Measurements from ENCODE around the gene ADAMTS14.

ADAMTS14 gene

GRCh38 chr10:70743879-70744278 is 71.6 kb downstream of the ADAMTS14 start:
- TF ChIP-seq POLR2A (IDR thresholded peaks at IDR 0.05; ENCODE audit: low read depth, low read length) (no peak), PAX5 (IDR thresholded peaks at IDR 0.05; ENCODE audit: insufficient read depth, low read length, severe bottlenecking) (no peak), POLR2AphosphoS5 (IDR thresholded peaks at IDR 0.05; ENCODE audit: low read depth, low read length) (no peak), POU2F2 (IDR thresholded peaks at IDR 0.05; ENCODE audit: low read depth, low read length) (no peak), SPI1 (IDR thresholded peaks at IDR 0.05; ENCODE audit: low read depth, low read length) (no peak), TAF1 (IDR thresholded peaks at IDR 0.05; ENCODE audit: low read depth, low read length) (no peak)
- FAIRE-seq: no peak

DNA sequence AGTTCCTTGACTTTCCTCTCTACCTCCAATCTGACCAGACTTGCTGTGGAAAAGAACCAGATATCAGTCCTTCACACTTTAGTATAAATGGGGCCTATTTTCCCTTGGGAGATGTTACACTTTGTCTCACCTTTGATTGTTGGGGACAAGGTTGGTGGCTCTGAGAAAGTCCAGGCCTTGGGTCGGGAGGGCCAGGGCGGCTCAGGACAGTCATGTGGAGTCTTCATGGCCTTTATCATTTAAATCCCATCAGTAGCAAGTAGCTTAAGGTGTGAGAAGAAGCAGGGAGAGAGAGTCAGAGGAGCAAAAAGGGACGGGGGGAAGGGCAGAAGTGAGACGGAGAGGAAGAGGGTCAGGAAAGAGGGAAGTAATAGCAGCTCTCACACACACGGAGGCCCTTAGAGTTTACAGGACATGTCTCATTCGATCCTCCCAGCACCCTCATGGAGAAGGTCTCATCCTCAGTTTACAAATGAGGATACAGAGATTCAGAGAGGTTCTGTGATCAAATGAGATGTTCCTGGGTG is 72.4 kb downstream of the ADAMTS14 start:
- TF ChIP-seq POLR2A (IDR thresholded peaks at IDR 0.05; ENCODE audit: low read depth, low read length): no peak
- TF ChIP-seq POU2F2 (IDR thresholded peaks at IDR 0.05; ENCODE audit: low read depth, low read length): no peak
- no peak for TF ChIP-seq TAF1 (IDR thresholded peaks at IDR 0.05; ENCODE audit: low read depth, low read length)
- no peak for TF ChIP-seq PAX5 (IDR thresholded peaks at IDR 0.05; ENCODE audit: insufficient read depth, low read length, severe bottlenecking)
- no peak for TF ChIP-seq POLR2AphosphoS5 (IDR thresholded peaks at IDR 0.05; ENCODE audit: low read depth, low read length)
- no peak for TF ChIP-seq SPI1 (IDR thresholded peaks at IDR 0.05; ENCODE audit: low read depth, low read length)
- FAIRE-seq (no peak), DNase-seq (ENCODE audit: insufficient read length, low spot score) (no peak)

More at GRCh38 chr10:70743879-70744278, 71.6 kb downstream of the ADAMTS14 start:
- DNase-seq (ENCODE audit: insufficient read length, low spot score): no peak

GRCh38 chr10:70745555-70745954 is 73.2 kb downstream of the ADAMTS14 start:
- TF ChIP-seq TAF1 (IDR thresholded peaks at IDR 0.05; ENCODE audit: low read depth, low read length): no peak
- TF ChIP-seq PAX5 (IDR thresholded peaks at IDR 0.05; ENCODE audit: insufficient read depth, low read length, severe bottlenecking): no peak
- no peak for TF ChIP-seq POU2F2 (IDR thresholded peaks at IDR 0.05; ENCODE audit: low read depth, low read length)
- TF ChIP-seq SPI1 (IDR thresholded peaks at IDR 0.05; ENCODE audit: low read depth, low read length): no peak
- TF ChIP-seq POLR2AphosphoS5 (IDR thresholded peaks at IDR 0.05; ENCODE audit: low read depth, low read length): no peak
- FAIRE-seq: no peak
- no peak for DNase-seq (ENCODE audit: insufficient read length, low spot score)

GRCh38 chr10:70747192-70747965 is 75.1 kb downstream of the ADAMTS14 start:
- FAIRE-seq: no peak
- TF ChIP-seq SPI1 (IDR thresholded peaks at IDR 0.05; ENCODE audit: low read depth, low read length): no peak
- TF ChIP-seq TAF1 (IDR thresholded peaks at IDR 0.05; ENCODE audit: low read depth, low read length): no peak
- no peak for TF ChIP-seq POLR2A (IDR thresholded peaks at IDR 0.05; ENCODE audit: low read depth, low read length)
- DNase-seq (ENCODE audit: insufficient read length, low spot score): no peak

DNA sequence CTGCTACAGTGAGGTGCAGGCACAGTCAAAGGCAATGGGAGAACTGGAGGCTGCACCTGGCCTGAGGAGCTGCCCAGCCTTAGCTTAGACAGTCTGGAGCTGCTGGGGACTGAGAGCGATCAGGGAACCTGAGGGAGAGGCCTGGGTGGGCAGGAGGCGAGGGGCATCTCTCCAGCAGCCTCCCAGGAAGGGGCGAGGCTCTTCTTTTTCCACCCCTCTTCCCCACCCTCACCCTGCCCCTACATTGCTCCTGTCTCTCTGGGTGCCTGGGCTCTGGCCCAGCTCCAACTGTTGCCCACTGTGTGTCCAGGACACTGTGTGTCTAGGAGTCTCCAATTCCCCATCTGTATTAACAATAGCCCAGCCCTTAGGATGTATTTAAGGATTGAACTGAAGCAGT is 76.0 kb downstream of the ADAMTS14 start:
- TF ChIP-seq POLR2AphosphoS5 (IDR thresholded peaks at IDR 0.05; ENCODE audit: low read depth, low read length) (no peak), TAF1 (IDR thresholded peaks at IDR 0.05; ENCODE audit: low read depth, low read length) (no peak), SPI1 (IDR thresholded peaks at IDR 0.05; ENCODE audit: low read depth, low read length) (no peak), POU2F2 (IDR thresholded peaks at IDR 0.05; ENCODE audit: low read depth, low read length) (no peak), POLR2A (IDR thresholded peaks at IDR 0.05; ENCODE audit: low read depth, low read length) (no peak), PAX5 (IDR thresholded peaks at IDR 0.05; ENCODE audit: insufficient read depth, low read length, severe bottlenecking) (no peak)
- no peak for DNase-seq (ENCODE audit: insufficient read length, low spot score)
- FAIRE-seq: no peak

GRCh38 chr10:70748801-70749573 is 76.7 kb downstream of the ADAMTS14 start:
- DNase-seq (ENCODE audit: insufficient read length, low spot score) (no peak), FAIRE-seq (no peak)
- TF ChIP-seq POU2F2 (IDR thresholded peaks at IDR 0.05; ENCODE audit: low read depth, low read length) (no peak), TAF1 (IDR thresholded peaks at IDR 0.05; ENCODE audit: low read depth, low read length) (no peak), SPI1 (IDR thresholded peaks at IDR 0.05; ENCODE audit: low read depth, low read length) (no peak), POLR2A (IDR thresholded peaks at IDR 0.05; ENCODE audit: low read depth, low read length) (no peak), PAX5 (IDR thresholded peaks at IDR 0.05; ENCODE audit: insufficient read depth, low read length, severe bottlenecking) (no peak), POLR2AphosphoS5 (IDR thresholded peaks at IDR 0.05; ENCODE audit: low read depth, low read length) (no peak)

GRCh38 chr10:70749756-70750155 is 77.5 kb downstream of the ADAMTS14 start:
- TF ChIP-seq POLR2A (IDR thresholded peaks at IDR 0.05; ENCODE audit: low read depth, low read length): no peak
- no peak for TF ChIP-seq POU2F2 (IDR thresholded peaks at IDR 0.05; ENCODE audit: low read depth, low read length)
- no peak for TF ChIP-seq SPI1 (IDR thresholded peaks at IDR 0.05; ENCODE audit: low read depth, low read length)
- no peak for TF ChIP-seq POLR2AphosphoS5 (IDR thresholded peaks at IDR 0.05; ENCODE audit: low read depth, low read length)
- no peak for TF ChIP-seq PAX5 (IDR thresholded peaks at IDR 0.05; ENCODE audit: insufficient read depth, low read length, severe bottlenecking)
- TF ChIP-seq TAF1 (IDR thresholded peaks at IDR 0.05; ENCODE audit: low read depth, low read length): no peak
- FAIRE-seq: no peak
- DNase-seq (ENCODE audit: insufficient read length, low spot score): no peak

DNA sequence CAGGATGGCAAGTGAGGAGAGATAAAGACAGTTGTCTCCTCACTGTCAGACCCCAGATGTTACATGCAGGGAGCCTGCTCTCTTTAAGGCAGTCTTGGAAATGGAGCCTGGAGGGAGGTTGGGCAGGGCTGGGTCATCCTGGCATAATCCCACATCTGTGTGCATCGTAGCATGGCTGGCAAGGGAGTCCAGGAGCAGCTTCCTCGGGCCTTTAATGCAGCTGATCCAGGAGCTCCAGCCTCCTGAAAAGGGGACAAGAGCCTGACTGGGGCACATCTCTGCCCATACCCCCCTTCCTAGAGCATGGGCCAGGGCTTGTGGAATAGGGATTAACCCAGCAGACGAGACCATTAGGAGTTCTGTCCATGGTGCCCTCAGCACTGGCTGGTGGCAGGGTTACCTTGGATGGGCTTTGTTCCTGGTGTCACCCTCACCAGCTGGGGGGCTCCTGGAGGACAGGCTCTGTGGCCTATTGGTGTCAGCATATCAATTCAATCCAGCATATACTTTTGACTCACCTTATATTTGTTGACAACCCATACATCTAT is 77.9 kb downstream of the ADAMTS14 start:
- no peak for TF ChIP-seq POU2F2 (IDR thresholded peaks at IDR 0.05; ENCODE audit: low read depth, low read length)
- TF ChIP-seq TAF1 (IDR thresholded peaks at IDR 0.05; ENCODE audit: low read depth, low read length): no peak
- TF ChIP-seq PAX5 (IDR thresholded peaks at IDR 0.05; ENCODE audit: insufficient read depth, low read length, severe bottlenecking): no peak
- TF ChIP-seq POLR2AphosphoS5 (IDR thresholded peaks at IDR 0.05; ENCODE audit: low read depth, low read length): no peak
- TF ChIP-seq SPI1 (IDR thresholded peaks at IDR 0.05; ENCODE audit: low read depth, low read length): no peak
- no peak for TF ChIP-seq POLR2A (IDR thresholded peaks at IDR 0.05; ENCODE audit: low read depth, low read length)
- FAIRE-seq: no peak

DNA sequence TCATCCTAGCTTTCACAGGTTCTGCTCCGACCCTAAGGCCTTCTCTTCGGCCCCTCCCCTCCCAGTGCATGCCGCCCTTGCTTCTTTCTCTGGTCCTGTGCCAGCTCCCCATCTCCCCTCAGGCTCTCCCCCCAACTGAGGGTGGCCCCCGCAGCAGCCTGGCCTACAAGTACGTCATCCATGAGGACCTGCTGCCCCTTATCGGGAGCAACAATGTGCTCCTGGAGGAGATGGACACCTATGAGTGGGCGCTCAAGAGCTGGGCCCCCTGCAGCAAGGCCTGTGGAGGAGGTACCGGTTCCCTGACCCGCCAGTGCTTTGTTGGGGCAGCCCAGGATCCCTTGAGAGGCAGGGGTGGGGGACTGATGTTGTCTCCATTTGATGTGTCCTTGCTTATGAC is 79.0 kb downstream of the ADAMTS14 start:
- DNase-seq (ENCODE audit: insufficient read length, low spot score): no peak
- TF ChIP-seq POLR2A (IDR thresholded peaks at IDR 0.05; ENCODE audit: low read depth, low read length) (no peak), POU2F2 (IDR thresholded peaks at IDR 0.05; ENCODE audit: low read depth, low read length) (no peak), SPI1 (IDR thresholded peaks at IDR 0.05; ENCODE audit: low read depth, low read length) (no peak), PAX5 (IDR thresholded peaks at IDR 0.05; ENCODE audit: insufficient read depth, low read length, severe bottlenecking) (no peak), POLR2AphosphoS5 (IDR thresholded peaks at IDR 0.05; ENCODE audit: low read depth, low read length) (no peak)
- FAIRE-seq: no peak

More for the DNA sequence above, 77.9 kb downstream of the ADAMTS14 start:
- no peak for DNase-seq (ENCODE audit: insufficient read length, low spot score)

All from GM12891 (cell line).